HG03520 (cell line): ENCODE data around the gene RNF187.
A peak's percentile ranks its signal among the peaks of the same experiment; 100 is the strongest.
"Not testable (repeated sequence)": the region's sequence is repeated elsewhere in the genome, so short reads cannot be mapped to it uniquely, and the experiment has no call there.

Source experiments
- ATAC-seq: cut with Tn5 transposase; IDR thresholded peaks from one replicate; pipeline ENCODE4 v1.9.1; 2021; ENCODE audit warnings: mild to moderate bottlenecking, moderate library complexity; ENCODE audit not compliant: unreplicated experiment

The RNF187 gene

GRCh38 chr1:228459091-228459993, 27.8 kb upstream of the RNF187 start:
- no peak for ATAC-seq

GRCh38 chr1:228460821-228461220, 26.4 kb upstream of the RNF187 start:
- ATAC-seq: no peak

- ATAC-seq: no peak
These were observed 24.6 kb upstream of the RNF187 start for GRCh38 chr1:228462560-228462959.

GRCh38 chr1:228463009-228463558, 24.1 kb upstream of the RNF187 start:
- no peak for ATAC-seq

GRCh38 chr1:228463559-228464455, 23.4 kb upstream of the RNF187 start:
- ATAC-seq: peak; percentile 3

- ATAC-seq: peak; percentile 86
These were observed 22.6 kb upstream of the RNF187 start for GRCh38 chr1:228464487-228464983.

GRCh38 chr1:228465141-228465540, 22.0 kb upstream of the RNF187 start:
- ATAC-seq: no peak

- no peak for ATAC-seq
These were observed 21.5 kb upstream of the RNF187 start for GRCh38 chr1:228465571-228466146.

- not testable (repeated sequence) for ATAC-seq
These were observed 19.0 kb upstream of the RNF187 start for GRCh38 chr1:228468188-228468587.

GRCh38 chr1:228469413-228470162, 17.6 kb upstream of the RNF187 start:
- ATAC-seq: no peak

- ATAC-seq: no peak
These were observed 15.9 kb upstream of the RNF187 start for GRCh38 chr1:228471154-228471761.

- ATAC-seq: no peak
These were observed 15.3 kb upstream of the RNF187 start for GRCh38 chr1:228471762-228472398.

- no peak for ATAC-seq
These were observed 14.5 kb upstream of the RNF187 start for GRCh38 chr1:228472655-228473054.

- ATAC-seq: no peak
These were observed 12.7 kb upstream of the RNF187 start for GRCh38 chr1:228474507-228474906.

GRCh38 chr1:228475812-228476211, 11.4 kb upstream of the RNF187 start:
- no peak for ATAC-seq

GRCh38 chr1:228477263-228477662, 9.9 kb upstream of the RNF187 start:
- ATAC-seq: no peak

GRCh38 chr1:228478326-228478725, 8.9 kb upstream of the RNF187 start:
- no peak for ATAC-seq

GRCh38 chr1:228478912-228479711, 8.1 kb upstream of the RNF187 start:
- no peak for ATAC-seq
